Neural cell (in vitro differentiated cells): ENCODE data around the gene LETM1. TPM values are rescaled to one million over a fixed set of nuclear protein-coding genes. Genes with fewer than 3 reads are reported as not detected.

Experiments used
- H2AFZ ChIP-seq: fragments of 200-600, 300-800 bp; sonication (generic), shearing (Covaris generic); 2 replicates; pipeline ENCODE4 v1.6.0; 2014; ENCODE audit warnings: low read depth, mild to moderate bottlenecking, antibody characterized with exemption, low read length, moderate library complexity
- H3F3A ChIP-seq: fragments of 200-600 bp; shearing (Covaris generic); 2 replicates; pipeline ENCODE4 v1.6.1; 2016; ENCODE audit warnings: mild to moderate bottlenecking, moderate library complexity, mixed read lengths, antibody characterized with exemption, low read length; ENCODE audit not compliant: insufficient read depth, poor library complexity, severe bottlenecking
- H3K27ac ChIP-seq: fragments of 200-600, 300-800 bp; sonication (generic), shearing (Covaris generic); 2 replicates; pipeline ENCODE4 v1.5.1; 2014; ENCODE audit warnings: mild to moderate bottlenecking, low read length, moderate library complexity
- H3K27me3 ChIP-seq: fragments of 300-800, 200-600 bp; sonication (generic), shearing (Covaris generic); 2 replicates; pipeline ENCODE4 v1.6.0; 2014; ENCODE audit warnings: mild to moderate bottlenecking, low read depth, low read length, moderate library complexity; ENCODE audit not compliant: insufficient read depth
- H3K36me3 ChIP-seq: fragments of 300-800, 200-600 bp; sonication (generic), shearing (Covaris generic); 2 replicates; pipeline ENCODE4 v1.5.1; 2014; ENCODE audit warnings: mild to moderate bottlenecking, antibody characterized with exemption, low read length, moderate library complexity; ENCODE audit not compliant: insufficient read depth
- H3K4me2 ChIP-seq: fragments of 300-800, 200-600 bp; sonication (generic), shearing (Covaris generic); 2 replicates; pipeline ENCODE4 v1.6.0; 2014; ENCODE audit warnings: mild to moderate bottlenecking, low read length
- H3K4me3 ChIP-seq: fragments of 300-800, 200-600 bp; sonication (generic), shearing (Covaris generic); 2 replicates; pipeline ENCODE4 v1.5.1; 2014; ENCODE audit warnings: mild to moderate bottlenecking, low read length, moderate library complexity
- H3K79me2 ChIP-seq: fragments of 200-600 bp; shearing (Covaris generic); replicated peaks from 2 replicates; pipeline ENCODE4 v1.6.0; 2014; ENCODE audit warnings: mild to moderate bottlenecking, low read length, moderate library complexity; ENCODE audit not compliant: insufficient read depth
- H3K9ac ChIP-seq: fragments of 300-800, 200-600 bp; sonication (generic), shearing (Covaris generic); 2 replicates; pipeline ENCODE4 v1.6.1; 2016; ENCODE audit warnings: mild to moderate bottlenecking, low read length, mixed read lengths
- H3K9me2 ChIP-seq: fragments of 200-600 bp; shearing (Covaris generic); 2 replicates; pipeline ENCODE4 v1.6.1; 2016; ENCODE audit warnings: mild to moderate bottlenecking, low read length, mixed read lengths; ENCODE audit not compliant: insufficient read depth
- H3K9me3 ChIP-seq: fragments of 200-600, 300-800 bp; sonication (generic), shearing (Covaris generic); 2 replicates; pipeline ENCODE4 v1.6.1; 2016; ENCODE audit warnings: mild to moderate bottlenecking, mixed run types, low read length, moderate library complexity, mixed read lengths
- H4K20me1 ChIP-seq: fragments of 200-600 bp; shearing (Covaris generic); 2 replicates; pipeline ENCODE4 v1.6.1; 2016; ENCODE audit warnings: mild to moderate bottlenecking, mixed run types; ENCODE audit not compliant: insufficient read depth
- CTCF ChIP-seq: fragments of 450-650 bp; IDR thresholded peaks from 2 replicates; pipeline ENCODE4 v1.5.1; 2014; ENCODE audit warnings: antibody characterized with exemption, mild to moderate bottlenecking, moderate library complexity; ENCODE audit not compliant: poor library complexity, severe bottlenecking
- EP300 ChIP-seq: fragments of 450-650 bp; conservative IDR thresholded peaks from 2 replicates; pipeline ENCODE4 v1.6.1; 2014; ENCODE audit warnings: antibody characterized with exemption, mild to moderate bottlenecking, moderate library complexity; ENCODE audit not compliant: poor library complexity, severe bottlenecking
- EZH2 ChIP-seq: fragments of 200-600, 300-800 bp; shearing (Covaris generic), sonication (generic); IDR thresholded peaks from 2 replicates; pipeline ENCODE4 v1.6.1; 2014; ENCODE audit warnings: antibody characterized with exemption, low read length, borderline replicate concordance, mild to moderate bottlenecking; ENCODE audit not compliant: insufficient read depth, poor library complexity, severe bottlenecking
- MXI1 ChIP-seq: fragments of 450-650 bp; conservative IDR thresholded peaks from 2 replicates; pipeline ENCODE4 v1.6.1; 2014; ENCODE audit warnings: antibody characterized with exemption, mild to moderate bottlenecking; ENCODE audit not compliant: poor library complexity, severe bottlenecking
- POLR2AphosphoS5 ChIP-seq: IDR thresholded peaks from 2 replicates; pipeline ENCODE4 v1.6.1; 2012
- RAD21 ChIP-seq: fragments of 450-650 bp; conservative IDR thresholded peaks from 2 replicates; pipeline ENCODE4 v1.6.1; 2014; ENCODE audit warnings: antibody characterized with exemption, mild to moderate bottlenecking, moderate library complexity
- REST ChIP-seq: IDR thresholded peaks from 2 replicates; pipeline ENCODE4 v1.6.1; 2012; ENCODE audit warnings: borderline replicate concordance
- SMC3 ChIP-seq: fragments of 450-650 bp; conservative IDR thresholded peaks from 2 replicates; pipeline ENCODE4 v1.6.1; 2014; ENCODE audit warnings: antibody characterized with exemption, mild to moderate bottlenecking, moderate library complexity; ENCODE audit not compliant: poor library complexity
- TAF1 ChIP-seq: IDR thresholded peaks from 2 replicates; pipeline ENCODE4 v1.6.1; 2012; ENCODE audit warnings: low read depth
- polyA plus RNA-seq: library from polyadenylated mRNA; depleted of rRNA; stranded (reverse); fragments of >200 nt; gene quantifications from 2 replicates; pipeline ENCODE4 v1.2.3, GENCODE V29; 2014

The LETM1 gene
- polyA plus RNA-seq, 1 donor from 2014 or later, result 38.9 TPM

- H3K27ac ChIP-seq, result no peak overlapping the region
- no peak overlapping the region for H3K4me3 ChIP-seq
- H3K9me2 ChIP-seq, result no peaks in the 10 kb centered on the region
- H3K9me3 ChIP-seq, result no peaks in the 10 kb centered on the region
- H4K20me1 ChIP-seq, result no peaks in the 10 kb centered on the region
- H3K36me3 ChIP-seq, result no peaks in the 10 kb centered on the region
- no peak overlapping the region for H2AFZ ChIP-seq
- no peak overlapping the region for H3K4me2 ChIP-seq
- H3K79me2 ChIP-seq, result no peaks in the 10 kb centered on the region
- no peaks in the 10 kb centered on the region for H3F3A ChIP-seq
- no peak overlapping the region for H3K9ac ChIP-seq
- H3K27me3 ChIP-seq, result no peaks in the 10 kb centered on the region
- no peak for TF ChIP-seq SMC3
- TF ChIP-seq RAD21, result no peak
- no peak for TF ChIP-seq TAF1
- TF ChIP-seq EZH2, result no peak
- TF ChIP-seq MXI1, result no peak
- TF ChIP-seq POLR2AphosphoS5, result no peak
- TF ChIP-seq EP300, result no peak
- no peak for TF ChIP-seq REST
- no peak for TF ChIP-seq CTCF
These were observed 48.6 kb downstream of the LETM1 start for GRCh38 chr4:1807332-1807777.

GRCh38 chr4:1806596-1807331 is 49.2 kb downstream of the LETM1 start:
- H3K9me2 ChIP-seq, result no peaks in the 10 kb centered on the region
- no peaks in the 10 kb centered on the region for H3K36me3 ChIP-seq
- H3K4me3 ChIP-seq, result no peak overlapping the region
- TF ChIP-seq CTCF (no peak), POLR2AphosphoS5 (no peak), EZH2 (no peak), SMC3 (no peak), TAF1 (no peak), EP300 (no peak), RAD21 (no peak), MXI1 (no peak), REST (no peak)
- no peaks in the 10 kb centered on the region for H3K9me3 ChIP-seq
- no peaks in the 10 kb centered on the region for H3K27me3 ChIP-seq
- no peak overlapping the region for H3K4me2 ChIP-seq
- H4K20me1 ChIP-seq, result no peaks in the 10 kb centered on the region
- no peaks in the 10 kb centered on the region for H3F3A ChIP-seq
- H3K27ac ChIP-seq, result no peak overlapping the region
- H3K9ac ChIP-seq, result no peak overlapping the region
- H3K79me2 ChIP-seq, result no peaks in the 10 kb centered on the region
- no peak overlapping the region for H2AFZ ChIP-seq
